Hepatocyte (in vitro differentiated cells): ENCODE results near the gene SFR1. TPM values are rescaled to one million over a fixed set of nuclear protein-coding genes. Genes with fewer than 3 reads are reported as not detected.
A peak's percentile ranks its signal among the peaks of the same experiment; 100 is the strongest.

Experiments
- DNase-seq: peaks from one replicate; pipeline ENCODE4 v3.0.0-alpha.2; 2016; ENCODE audit warnings: low spot score
- H2AFZ ChIP-seq: fragments of 200-600 bp; sonication (generic); 2 replicates; pipeline ENCODE4 v1.6.0; 2016; ENCODE audit warnings: antibody characterized with exemption, mild to moderate bottlenecking
- H3K27ac ChIP-seq: fragments of 200-600 bp; sonication (generic); 2 replicates; pipeline ENCODE4 v1.5.1; 2016; ENCODE audit warnings: mild to moderate bottlenecking
- H3K27me3 ChIP-seq: fragments of 200-600 bp; sonication (generic); 2 replicates; pipeline ENCODE4 v1.6.1; 2016
- H3K36me3 ChIP-seq: fragments of 200-600 bp; sonication (generic); replicated peaks from 2 replicates; pipeline ENCODE4 v1.5.1; 2016; ENCODE audit warnings: low read depth; ENCODE audit not compliant: insufficient read depth
- H3K4me1 ChIP-seq: fragments of 200-600 bp; sonication (generic); 2 replicates; pipeline ENCODE4 v1.5.1; 2016; ENCODE audit warnings: mild to moderate bottlenecking, moderate library complexity; ENCODE audit not compliant: insufficient read depth
- H3K4me2 ChIP-seq: fragments of 200-600 bp; sonication (generic); 2 replicates; pipeline ENCODE4 v1.6.0; 2016
- H3K4me3 ChIP-seq: fragments of 200-600 bp; sonication (generic); 2 replicates; pipeline ENCODE4 v1.5.1; 2016; ENCODE audit warnings: mild to moderate bottlenecking
- H3K79me2 ChIP-seq: fragments of 200-600 bp; sonication (generic); 2 replicates; pipeline ENCODE4 v1.6.0; 2017; ENCODE audit warnings: mild to moderate bottlenecking
- H3K9me2 ChIP-seq: fragments of 200-600 bp; sonication (generic); replicated peaks from 2 replicates; pipeline ENCODE4 v1.6.0; 2017; ENCODE audit warnings: mild to moderate bottlenecking; ENCODE audit not compliant: insufficient read depth
- H3K9me3 ChIP-seq: fragments of 200-600 bp; sonication (generic); 2 replicates; pipeline ENCODE4 v1.5.1; 2016; ENCODE audit warnings: low read depth, mild to moderate bottlenecking
- H4K20me1 ChIP-seq: fragments of 200-600 bp; sonication (generic); 2 replicates; pipeline ENCODE4 v1.6.0; 2016; ENCODE audit warnings: mild to moderate bottlenecking; ENCODE audit not compliant: insufficient read depth, poor library complexity, severe bottlenecking
- CTCF ChIP-seq: fragments of 200-600 bp; sonication (generic); IDR thresholded peaks from 2 replicates; pipeline ENCODE4 v1.5.1; 2016; ENCODE audit warnings: antibody characterized with exemption, mild to moderate bottlenecking; ENCODE audit not compliant: poor library complexity
- EZH2 ChIP-seq: fragments of 200-600 bp; sonication (generic); IDR thresholded peaks from 2 replicates; pipeline ENCODE4 v1.6.1; 2016; ENCODE audit warnings: antibody characterized with exemption, mild to moderate bottlenecking, borderline replicate concordance
- EZH2phosphoT487 ChIP-seq: fragments of 200-600 bp; sonication (generic); IDR thresholded peaks from one replicate; pipeline ENCODE4 v1.6.1; 2018; ENCODE audit warnings: antibody characterized with exemption, mild to moderate bottlenecking, low read depth, moderate library complexity; ENCODE audit not compliant: unreplicated experiment, severe bottlenecking
- WGBS: methylation state at CpG from one replicate; pipeline ENCODE4 v1.1.6; 2016; ENCODE audit warnings: low lambda C conversion rate; ENCODE audit errors: missing lambda C conversion rate; 5-methylcytosine and 5-hydroxymethylcytosine counted together
- polyA plus RNA-seq: library from polyadenylated mRNA; unstranded; fragments of >200 nt; fragmentation: Nextera tagmentation; extraction: Ambion mirVana; gene quantifications from 2 replicates; pipeline ENCODE4 v1.2.1, GENCODE V29; 2016
- total RNA-seq: library from RNA; depleted of rRNA; stranded (reverse); fragments of >200 nt; gene quantifications from 2 replicates; pipeline ENCODE4 v1.2.3, GENCODE V29; 2014

SFR1 gene
- total and polyA plus RNA-seq, 2 experiments from 2014 or later = 7.1 TPM

- Histone ChIP-seq H3K4me2 (no peak overlapping the region), H3K27ac (no peak overlapping the region)
- WGBS = 64% methylated on average over 5 of the region's 5 CpGs
Measured at GRCh38 chr10:104081998-104082397, 40.0 kb upstream of the SFR1 start.

GRCh38 chr10:104084482-104085142, 37.4 kb upstream of the SFR1 start:
- Histone ChIP-seq H3K4me2 (peak overlapping the region; percentile 2), H3K9me2 (no peaks in the 10 kb centered on the region), H3K36me3 (no peaks in the 10 kb centered on the region), H3K27ac (peak overlapping the region; percentile 58), H3K9me3 (no peaks in the 10 kb centered on the region), H3K79me2 (no peaks in the 10 kb centered on the region), H4K20me1 (no peaks in the 10 kb centered on the region), H3K4me3 (no peak overlapping the region), H3K4me1 (peaks cover 14% of the 10 kb centered on the region), H3K27me3 (no peaks in the 10 kb centered on the region), H2AFZ (no peak overlapping the region)
- TF ChIP-seq EZH2phosphoT487 (no peak), EZH2 (no peak), CTCF (no peak)
- 57% methylated on average over 5 of the region's 5 CpGs for WGBS
- DNase-seq = no peak

More at GRCh38 chr10:104081998-104082397, 40.0 kb upstream of the SFR1 start:
- H2AFZ ChIP-seq = no peak overlapping the region
- H3K79me2 ChIP-seq = no peaks in the 10 kb centered on the region
- H3K9me3 ChIP-seq = no peaks in the 10 kb centered on the region
- no peak overlapping the region for H3K4me3 ChIP-seq
- TF ChIP-seq EZH2 (no peak), EZH2phosphoT487 (no peak), CTCF (no peak)
- H3K4me1 ChIP-seq = peaks cover 14% of the 10 kb centered on the region
- H3K9me2 ChIP-seq = no peaks in the 10 kb centered on the region
- H4K20me1 ChIP-seq = no peaks in the 10 kb centered on the region
- DNase-seq = no peak
- no peaks in the 10 kb centered on the region for H3K36me3 ChIP-seq
- H3K27me3 ChIP-seq = no peaks in the 10 kb centered on the region

- Histone ChIP-seq H3K4me1 (peaks cover 14% of the 10 kb centered on the region), H3K4me2 (peak within 1 kb of the TSS; percentile 2), H3K79me2 (no peaks in the 10 kb centered on the region), H3K9me2 (no peaks in the 10 kb centered on the region), H2AFZ (peak within 1 kb of the TSS; percentile 32), H3K27me3 (no peaks in the 10 kb centered on the region), H3K9me3 (no peaks in the 10 kb centered on the region), H4K20me1 (no peaks in the 10 kb centered on the region), H3K4me3 (no peak within 1 kb of the TSS), H3K36me3 (no peaks in the 10 kb centered on the region), H3K27ac (peak within 1 kb of the TSS; percentile 58)
- 82% methylated on average over 3 of the region's 3 CpGs for WGBS
- TF ChIP-seq EZH2 = no peak
- TF ChIP-seq CTCF = no peak
- DNase-seq = no peak
Measured at GRCh38 chr10:104085801-104086400, 36.1 kb upstream of the SFR1 start, which contains the start of gene COL17A1. Gene COL17A1, minus strand, starts transcription at chr10:104085880. Its CDS starts 5,207 bp downstream, at chr10:104080673.
